LNCaP clone FGC (cell line): ENCODE results near the gene RAD51B.

Source experiments
- DNase-seq: peaks from one replicate; pipeline ENCODE4 v3.0.0-alpha.2; 2011; ENCODE audit warnings: low read depth
- H3K4me3 ChIP-seq: 2 replicates; pipeline ENCODE4 v1.5.1; 2011; ENCODE audit warnings: mild to moderate bottlenecking, low read depth, low read length, control low read depth
- TF ChIP-seq, protein P1 (sequence below): IDR thresholded peaks from 2 replicates; pipeline ENCODE4 v1.5.1; 2012; ENCODE audit warnings: mild to moderate bottlenecking; ENCODE audit not compliant: control insufficient read depth, insufficient read depth; ENCODE audit errors: extremely low read depth

Gene RAD51B

DNA sequence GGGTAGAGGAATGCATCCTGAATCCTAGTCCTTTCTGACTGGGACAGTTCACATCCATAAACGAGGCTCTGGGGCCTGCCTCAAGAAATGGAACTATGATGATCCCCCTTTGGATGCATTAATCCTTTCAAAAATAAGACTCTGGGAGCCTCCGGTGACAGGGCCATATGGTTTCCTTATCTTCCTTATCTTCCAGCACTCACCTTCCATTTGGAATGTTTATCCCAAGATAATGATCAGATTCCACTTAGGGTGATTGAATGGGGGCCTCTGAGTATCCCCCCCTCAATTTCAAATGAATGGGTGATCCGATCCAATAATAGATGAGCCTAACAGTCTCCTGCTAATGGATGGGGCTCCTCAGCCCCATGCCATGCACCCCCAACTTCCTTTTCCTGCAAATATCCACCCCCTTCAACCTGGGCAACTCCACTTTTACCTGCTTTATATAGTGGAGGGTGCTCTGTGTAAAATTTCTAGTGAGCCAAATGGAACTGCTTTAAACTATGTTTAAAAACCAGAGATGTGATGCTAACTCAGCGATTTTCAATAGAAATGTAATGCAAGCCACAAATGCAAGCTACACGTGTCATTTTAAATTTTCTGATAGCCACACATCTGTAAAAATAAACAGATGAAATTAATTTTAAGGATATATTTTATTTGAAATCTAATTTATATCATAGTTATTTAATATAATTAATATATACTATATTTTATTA, 815.5 kb downstream of the RAD51B start:
- H3K4me3 ChIP-seq, result no peak overlapping the region
- no peak for DNase-seq
- TF ChIP-seq, protein P1, sequence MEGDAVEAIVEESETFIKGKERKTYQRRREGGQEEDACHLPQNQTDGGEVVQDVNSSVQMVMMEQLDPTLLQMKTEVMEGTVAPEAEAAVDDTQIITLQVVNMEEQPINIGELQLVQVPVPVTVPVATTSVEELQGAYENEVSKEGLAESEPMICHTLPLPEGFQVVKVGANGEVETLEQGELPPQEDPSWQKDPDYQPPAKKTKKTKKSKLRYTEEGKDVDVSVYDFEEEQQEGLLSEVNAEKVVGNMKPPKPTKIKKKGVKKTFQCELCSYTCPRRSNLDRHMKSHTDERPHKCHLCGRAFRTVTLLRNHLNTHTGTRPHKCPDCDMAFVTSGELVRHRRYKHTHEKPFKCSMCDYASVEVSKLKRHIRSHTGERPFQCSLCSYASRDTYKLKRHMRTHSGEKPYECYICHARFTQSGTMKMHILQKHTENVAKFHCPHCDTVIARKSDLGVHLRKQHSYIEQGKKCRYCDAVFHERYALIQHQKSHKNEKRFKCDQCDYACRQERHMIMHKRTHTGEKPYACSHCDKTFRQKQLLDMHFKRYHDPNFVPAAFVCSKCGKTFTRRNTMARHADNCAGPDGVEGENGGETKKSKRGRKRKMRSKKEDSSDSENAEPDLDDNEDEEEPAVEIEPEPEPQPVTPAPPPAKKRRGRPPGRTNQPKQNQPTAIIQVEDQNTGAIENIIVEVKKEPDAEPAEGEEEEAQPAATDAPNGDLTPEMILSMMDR, result no peak

DNA sequence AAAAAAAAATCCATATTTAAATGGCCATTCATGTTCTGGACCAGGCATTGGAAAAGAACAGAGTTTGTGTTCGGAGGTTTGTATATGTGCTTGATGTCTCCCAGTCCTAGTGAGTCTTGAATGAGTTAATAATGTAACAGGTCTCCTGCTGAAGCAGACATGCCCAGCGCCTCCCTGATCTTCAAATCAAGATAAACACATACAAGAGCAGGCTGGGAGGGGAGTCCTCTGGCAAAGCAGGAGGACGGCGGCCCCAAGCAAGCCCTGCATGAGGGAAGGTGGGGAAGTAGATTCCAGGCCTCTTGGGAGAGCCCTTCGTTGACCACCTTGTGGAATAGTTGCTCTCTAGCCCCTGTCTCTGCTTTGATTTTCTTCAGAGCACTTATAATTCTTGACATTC, 817.0 kb downstream of the RAD51B start:
- DNase-seq, result no peak
- H3K4me3 ChIP-seq, result no peak overlapping the region
- TF ChIP-seq, protein P1, result no peak

DNA sequence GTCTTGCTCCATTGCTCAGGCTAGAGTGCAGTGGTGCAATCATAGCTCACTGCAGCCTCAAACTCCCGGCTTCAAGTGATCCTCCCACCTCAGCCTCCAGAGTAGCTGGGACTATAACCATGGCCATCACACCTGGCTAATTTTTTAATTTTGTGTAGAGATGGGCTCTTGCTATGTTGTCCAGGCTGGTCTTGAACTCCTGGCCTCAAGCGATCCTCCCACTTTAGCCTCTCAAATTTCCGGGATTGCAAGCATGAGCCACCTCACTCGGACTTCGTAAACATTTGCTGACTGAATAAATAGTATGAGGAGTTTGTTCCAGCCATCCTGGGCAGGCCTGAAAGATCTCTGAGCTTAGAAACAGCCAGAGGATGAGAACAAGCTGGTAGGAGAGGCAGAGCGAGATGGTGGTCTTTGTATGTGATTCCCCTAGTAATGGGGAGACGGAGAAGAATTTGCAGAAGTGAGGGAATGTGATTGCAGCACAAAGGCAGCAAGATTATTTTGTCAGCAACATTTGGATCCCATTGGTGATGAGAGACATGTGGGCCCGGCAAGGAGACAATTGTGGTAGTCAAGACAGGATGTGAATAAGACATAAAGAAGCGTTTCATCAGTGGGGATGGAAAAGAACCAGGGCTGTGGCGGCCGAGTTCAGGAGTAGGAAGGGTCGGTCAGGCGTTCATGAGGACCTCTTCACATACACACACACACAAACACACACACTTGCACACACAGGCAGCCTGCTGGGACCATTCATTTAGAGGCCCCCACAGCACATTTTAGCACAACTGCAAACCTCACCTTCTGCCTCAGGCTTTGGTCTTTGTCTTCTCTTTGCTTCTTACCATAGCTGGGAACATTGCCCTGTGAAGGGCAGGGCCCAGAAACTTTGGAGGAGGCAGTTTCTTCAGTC, 817.8 kb downstream of the RAD51B start:
- TF ChIP-seq, protein P1, result no peak
- no peak overlapping the region for H3K4me3 ChIP-seq
- DNase-seq, result no peak

DNA sequence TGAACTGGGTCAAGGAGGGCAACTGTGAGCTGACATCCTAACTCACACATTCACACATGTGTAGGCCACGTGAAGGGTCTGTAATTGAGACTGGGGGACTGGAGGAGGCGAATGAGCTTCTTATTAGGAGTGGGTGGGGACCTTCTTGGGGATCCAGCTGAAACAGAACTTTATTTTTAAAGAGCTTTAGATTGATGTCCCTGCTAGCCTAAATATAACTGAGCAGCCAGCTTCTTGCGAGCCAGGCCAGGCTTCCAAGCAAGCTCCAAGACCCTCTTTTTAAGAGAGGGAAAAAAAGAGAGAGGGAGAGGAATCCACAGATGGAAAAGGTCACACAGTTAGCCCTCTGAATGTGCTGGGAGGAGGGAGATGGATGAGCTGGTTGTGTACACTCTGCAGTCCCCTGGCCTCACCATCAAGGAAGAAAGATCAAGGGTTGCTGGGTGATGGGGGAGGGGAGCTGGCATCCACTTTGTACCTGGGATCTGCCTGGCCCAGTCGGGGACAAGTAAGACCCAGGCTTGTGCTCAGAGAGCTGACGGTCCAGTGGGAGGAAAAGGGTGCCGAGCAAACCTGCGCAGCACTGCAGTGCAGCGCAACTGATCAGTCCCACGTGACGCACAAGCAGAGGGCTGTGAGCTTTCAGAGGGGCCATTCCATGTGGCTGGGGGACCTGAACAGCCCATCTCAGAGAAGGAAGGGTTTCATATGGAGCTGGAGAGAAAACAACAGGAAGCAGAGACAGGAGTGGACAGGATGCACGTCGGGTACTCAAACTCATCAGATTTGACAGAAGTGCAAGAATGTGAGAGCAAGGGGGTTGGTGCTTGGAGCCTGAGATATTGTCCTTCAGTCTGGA, 818.8 kb downstream of the RAD51B start:
- DNase-seq, result no peak
- TF ChIP-seq, protein P1, result no peak
- no peak overlapping the region for H3K4me3 ChIP-seq

DNA sequence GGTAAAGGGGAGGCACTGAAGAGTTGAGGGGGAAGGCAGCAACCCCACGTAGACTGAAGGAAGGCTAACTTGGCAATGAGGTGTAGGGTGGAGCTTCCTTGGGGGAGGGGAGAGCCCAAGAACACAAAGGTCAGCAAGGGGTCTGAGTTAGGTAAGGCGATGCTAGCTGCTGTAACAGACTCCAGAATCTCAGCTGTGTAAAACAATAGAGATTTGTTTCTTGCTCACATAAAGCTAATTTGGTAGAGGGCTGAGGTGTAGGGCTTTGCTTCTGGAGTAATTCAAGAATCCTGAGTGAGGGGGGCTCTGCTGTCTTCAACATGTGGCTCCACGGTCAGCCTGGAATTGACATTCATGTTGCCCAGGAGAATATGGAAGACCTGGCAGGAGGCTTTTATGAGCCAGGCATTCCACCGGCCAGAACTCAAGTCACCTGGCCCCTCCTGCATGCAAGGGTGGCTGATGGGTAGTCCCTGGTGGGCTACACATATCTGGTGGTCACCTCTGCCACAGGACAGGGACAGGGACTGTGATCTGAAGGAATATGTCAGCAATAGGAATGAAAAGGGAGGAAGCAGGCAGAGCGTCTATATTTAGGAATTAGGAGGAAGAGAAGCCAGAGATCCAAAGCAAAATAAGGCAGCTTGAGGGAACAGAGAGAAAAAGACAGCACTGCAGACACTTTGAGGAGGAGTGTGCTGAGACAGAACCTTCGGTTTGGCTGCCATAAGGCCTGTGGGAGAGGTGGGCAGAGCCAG, 819.6 kb downstream of the RAD51B start:
- TF ChIP-seq, protein P1, result no peak
- H3K4me3 ChIP-seq, result no peak overlapping the region
- DNase-seq, result no peak
